ENCODE measurements around the gene CST6. TPM values are rescaled to one million over a fixed set of nuclear protein-coding genes. Genes with fewer than 3 reads are reported as not detected.

The CST6 gene
- total RNA-seq, 1 donor from 2014 or later, result not detected

- no peak within 1 kb of the TSS for H3K4me3 Mint-ChIP-seq (ENCODE audit: unreplicated experiment)
- no peak for DNase-seq (ENCODE audit: low spot score)
Observed at GRCh38 chr11:66026017-66026529, 14.3 kb downstream of the CST6 start, which contains the start of gene CATSPER1. CATSPER1 (minus strand) TSS chr11:66026479; CDS start chr11:66026379, 100 bp downstream.

DNA sequence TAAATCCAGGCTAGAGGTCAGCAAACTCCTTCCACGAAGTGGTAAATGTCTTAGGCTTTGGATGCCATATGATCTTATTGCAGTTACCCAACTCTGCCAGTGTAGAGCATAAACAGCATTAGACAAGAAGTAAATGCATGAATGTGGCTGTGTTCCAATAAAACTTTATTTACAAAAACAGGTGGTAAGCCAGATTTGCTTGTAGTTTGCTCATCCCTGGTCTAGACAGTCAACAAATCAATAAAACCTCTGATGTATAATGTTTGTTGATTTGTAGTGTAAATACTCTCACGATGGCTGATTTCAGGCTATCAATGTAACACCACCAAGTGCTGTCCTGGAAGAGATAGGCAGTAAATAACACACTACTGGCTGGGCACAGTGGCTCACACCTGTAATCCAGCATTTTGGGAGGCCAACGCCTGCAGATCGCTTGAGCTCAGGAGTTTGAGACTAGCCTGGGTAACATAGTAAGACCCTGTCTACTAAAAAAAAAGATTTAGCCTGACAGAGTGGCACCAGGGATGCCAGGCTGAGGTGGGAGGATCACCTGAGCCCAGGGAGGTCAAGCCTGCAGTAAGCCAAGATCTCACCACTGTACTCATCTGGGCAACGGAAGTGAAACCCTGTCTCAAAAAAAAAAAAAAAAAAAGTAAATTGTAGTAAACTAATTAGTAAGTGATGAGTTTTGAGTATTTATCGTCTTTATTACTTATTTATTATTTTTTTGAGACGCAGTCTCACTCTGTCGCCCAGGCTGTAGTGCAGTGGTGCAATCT is 21.3 kb downstream of the CST6 start:
- peaks cover 4% of the 10 kb centered on the region for H3K9me3 Mint-ChIP-seq (ENCODE audit: low read depth)
- H3K4me3 Mint-ChIP-seq (ENCODE audit: unreplicated experiment), result no peak overlapping the region
- H3K27ac Mint-ChIP-seq (ENCODE audit: unreplicated experiment), result no peak overlapping the region
- TF ChIP-seq CTCF (IDR thresholded peaks at IDR 0.05), result no peak
- H3K4me1 Mint-ChIP-seq (ENCODE audit: low read depth), result no peaks in the 10 kb centered on the region
- peaks cover 3% of the 10 kb centered on the region for H3K36me3 Mint-ChIP-seq (ENCODE audit: low read depth)
- no peak for DNase-seq (ENCODE audit: low spot score)
- H3K27me3 Mint-ChIP-seq (ENCODE audit: low read depth), result peaks cover 5% of the 10 kb centered on the region

More at GRCh38 chr11:66026017-66026529, 14.3 kb downstream of the CST6 start, which contains the start of gene CATSPER1:
- TF ChIP-seq CTCF (IDR thresholded peaks at IDR 0.05), result no peak
- H3K4me1 Mint-ChIP-seq (ENCODE audit: low read depth), result peaks cover 16% of the 10 kb centered on the region
- H3K27me3 Mint-ChIP-seq (ENCODE audit: low read depth), result peaks cover 3% of the 10 kb centered on the region
- H3K9me3 Mint-ChIP-seq (ENCODE audit: low read depth), result no peaks in the 10 kb centered on the region
- H3K27ac Mint-ChIP-seq (ENCODE audit: unreplicated experiment), result no peak within 1 kb of the TSS
- no peaks in the 10 kb centered on the region for H3K36me3 Mint-ChIP-seq (ENCODE audit: low read depth)

- no peak for DNase-seq (ENCODE audit: low spot score)
- Mint-ChIP-seq H3K27ac (ENCODE audit: unreplicated experiment) (no peak overlapping the region), H3K9me3 (ENCODE audit: low read depth) (peaks cover 4% of the 10 kb centered on the region), H3K27me3 (ENCODE audit: low read depth) (peaks cover 5% of the 10 kb centered on the region), H3K36me3 (ENCODE audit: low read depth) (peaks cover 3% of the 10 kb centered on the region), H3K4me3 (ENCODE audit: unreplicated experiment) (no peak overlapping the region), H3K4me1 (ENCODE audit: low read depth) (no peaks in the 10 kb centered on the region)
- TF ChIP-seq CTCF (IDR thresholded peaks at IDR 0.05), result no peak
Observed at GRCh38 chr11:66035653-66036333, 24.0 kb downstream of the CST6 start.

DNA sequence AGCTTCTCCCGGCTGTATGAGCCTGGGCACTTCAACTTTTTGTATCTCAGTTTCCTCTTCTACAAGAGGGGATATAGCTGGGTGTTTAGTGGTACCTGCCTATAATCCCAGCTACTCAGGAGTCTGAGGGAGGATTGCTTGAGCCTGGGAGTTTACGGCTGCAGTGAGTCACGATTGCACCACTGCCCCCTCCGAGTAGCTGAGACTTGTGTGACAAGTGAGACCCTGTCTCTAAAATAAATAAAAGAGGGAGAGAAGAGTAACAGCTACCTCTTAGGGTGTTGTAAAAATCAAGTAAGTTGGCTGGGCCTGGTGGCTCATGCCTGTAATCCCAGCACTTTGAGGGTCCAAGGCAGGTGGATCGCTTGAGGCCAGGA is 24.5 kb downstream of the CST6 start:
- no peak for DNase-seq (ENCODE audit: low spot score)
- TF ChIP-seq CTCF (IDR thresholded peaks at IDR 0.05), result no peak
- H3K36me3 Mint-ChIP-seq (ENCODE audit: low read depth), result peaks cover 3% of the 10 kb centered on the region
- peaks cover 4% of the 10 kb centered on the region for H3K9me3 Mint-ChIP-seq (ENCODE audit: low read depth)
- no peaks in the 10 kb centered on the region for H3K4me1 Mint-ChIP-seq (ENCODE audit: low read depth)
- H3K27me3 Mint-ChIP-seq (ENCODE audit: low read depth), result peaks cover 5% of the 10 kb centered on the region
- no peak overlapping the region for H3K27ac Mint-ChIP-seq (ENCODE audit: unreplicated experiment)
- H3K4me3 Mint-ChIP-seq (ENCODE audit: unreplicated experiment), result no peak overlapping the region

DNA sequence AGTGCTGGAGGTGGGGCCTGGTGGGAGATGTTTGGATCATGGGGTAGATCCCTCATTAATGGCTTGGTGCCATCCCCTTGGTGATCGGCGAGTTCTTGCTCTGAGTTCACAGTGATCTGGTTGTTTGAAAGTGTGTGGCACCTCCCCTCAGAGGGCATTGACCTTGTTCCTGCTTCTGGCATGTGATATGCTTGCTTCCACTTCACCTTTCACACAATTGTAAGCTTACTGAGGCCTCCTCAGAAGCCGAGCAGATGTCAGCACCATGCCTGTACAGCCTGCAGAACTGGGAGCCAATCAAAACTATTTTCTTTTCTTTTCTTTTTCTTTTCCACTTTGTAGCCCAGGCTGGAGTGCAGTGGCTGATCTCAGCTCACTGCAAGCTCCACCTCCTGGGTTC is 25.5 kb downstream of the CST6 start:
- H3K4me3 Mint-ChIP-seq (ENCODE audit: unreplicated experiment), result no peak overlapping the region
- H3K27ac Mint-ChIP-seq (ENCODE audit: unreplicated experiment), result no peak overlapping the region
- no peak for TF ChIP-seq CTCF (IDR thresholded peaks at IDR 0.05)
- H3K27me3 Mint-ChIP-seq (ENCODE audit: low read depth), result peaks cover 5% of the 10 kb centered on the region
- H3K4me1 Mint-ChIP-seq (ENCODE audit: low read depth), result no peaks in the 10 kb centered on the region
- H3K36me3 Mint-ChIP-seq (ENCODE audit: low read depth), result peaks cover 3% of the 10 kb centered on the region
- no peak for DNase-seq (ENCODE audit: low spot score)
- H3K9me3 Mint-ChIP-seq (ENCODE audit: low read depth), result peaks cover 4% of the 10 kb centered on the region
